IPS-11a (cell line): Measurements from ENCODE around the gene TSPAN14.

Experiments used
- H3K4me3 ChIP-seq: one replicate; pipeline ENCODE4 v1.5.1; 2013; ENCODE audit warnings: low read depth, low read length, control low read depth

The TSPAN14 gene

GRCh38 chr10:80486785-80487420 is 32.8 kb downstream of the TSPAN14 start:
- H3K4me3 ChIP-seq, result no peak overlapping the region

- no peak overlapping the region for H3K4me3 ChIP-seq
Measured at GRCh38 chr10:80487421-80487785, 33.3 kb downstream of the TSPAN14 start.

DNA sequence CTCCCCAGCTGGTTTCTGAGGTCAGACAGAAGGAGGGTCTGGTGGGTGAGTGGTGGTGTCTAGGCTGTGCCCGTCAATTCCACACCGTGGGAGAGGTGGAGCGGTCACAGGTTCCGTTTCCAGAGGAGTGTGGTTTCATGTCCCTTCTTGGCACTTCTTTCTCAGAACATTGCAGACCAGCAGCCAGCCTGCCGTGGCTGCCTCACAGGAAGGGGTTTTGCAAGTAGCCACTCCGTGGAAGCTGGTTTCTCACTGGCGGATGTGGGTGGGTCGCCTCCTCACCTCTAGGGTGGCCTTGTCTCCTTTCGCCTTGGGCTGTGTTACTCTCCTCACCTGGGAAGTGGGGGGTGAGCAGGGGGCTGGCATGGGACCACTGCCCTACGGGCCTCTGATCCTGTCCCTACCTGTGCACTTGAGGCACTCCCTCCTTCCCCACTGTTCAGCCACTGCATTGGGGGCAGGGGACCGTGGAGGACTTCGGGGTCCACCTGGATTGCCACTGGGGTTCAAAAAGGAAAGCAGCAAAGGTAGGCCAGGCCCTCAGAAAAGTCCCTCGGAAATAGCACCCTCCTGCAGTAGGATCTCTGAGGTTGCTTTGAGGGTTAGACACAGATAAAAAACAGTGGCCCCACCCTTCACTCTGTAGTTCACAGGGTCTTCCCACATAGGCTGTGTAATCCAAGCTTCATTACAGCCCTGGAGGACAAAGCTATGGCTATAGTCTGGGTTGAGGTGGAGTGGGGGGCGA is 33.9 kb downstream of the TSPAN14 start:
- no peak overlapping the region for H3K4me3 ChIP-seq

DNA sequence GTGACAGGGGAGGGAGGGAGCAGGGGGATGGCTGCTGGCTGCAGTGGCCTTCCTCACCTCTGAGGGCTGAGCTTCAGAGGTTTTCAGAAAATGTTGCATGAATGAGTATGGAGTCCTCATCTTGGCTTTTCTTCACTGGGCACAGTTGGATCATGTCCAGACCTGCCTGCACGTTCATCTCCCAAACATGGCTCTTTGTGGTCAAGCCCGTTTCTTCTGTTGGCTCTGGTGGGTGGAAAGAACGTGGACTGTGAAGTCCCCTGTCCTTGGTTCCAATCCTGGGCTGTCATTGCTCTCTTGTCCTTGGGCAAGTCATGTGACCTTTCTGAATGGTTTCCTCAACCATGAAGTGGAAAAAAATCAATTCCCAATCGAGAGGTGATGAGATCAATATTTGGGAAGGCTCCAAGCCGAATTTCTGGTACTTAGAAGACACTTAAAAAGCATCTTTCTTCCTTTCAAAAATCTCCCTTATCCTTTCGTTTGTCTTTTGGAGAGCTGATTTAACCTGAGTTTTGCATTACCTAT is 34.5 kb downstream of the TSPAN14 start:
- no peak overlapping the region for H3K4me3 ChIP-seq

DNA sequence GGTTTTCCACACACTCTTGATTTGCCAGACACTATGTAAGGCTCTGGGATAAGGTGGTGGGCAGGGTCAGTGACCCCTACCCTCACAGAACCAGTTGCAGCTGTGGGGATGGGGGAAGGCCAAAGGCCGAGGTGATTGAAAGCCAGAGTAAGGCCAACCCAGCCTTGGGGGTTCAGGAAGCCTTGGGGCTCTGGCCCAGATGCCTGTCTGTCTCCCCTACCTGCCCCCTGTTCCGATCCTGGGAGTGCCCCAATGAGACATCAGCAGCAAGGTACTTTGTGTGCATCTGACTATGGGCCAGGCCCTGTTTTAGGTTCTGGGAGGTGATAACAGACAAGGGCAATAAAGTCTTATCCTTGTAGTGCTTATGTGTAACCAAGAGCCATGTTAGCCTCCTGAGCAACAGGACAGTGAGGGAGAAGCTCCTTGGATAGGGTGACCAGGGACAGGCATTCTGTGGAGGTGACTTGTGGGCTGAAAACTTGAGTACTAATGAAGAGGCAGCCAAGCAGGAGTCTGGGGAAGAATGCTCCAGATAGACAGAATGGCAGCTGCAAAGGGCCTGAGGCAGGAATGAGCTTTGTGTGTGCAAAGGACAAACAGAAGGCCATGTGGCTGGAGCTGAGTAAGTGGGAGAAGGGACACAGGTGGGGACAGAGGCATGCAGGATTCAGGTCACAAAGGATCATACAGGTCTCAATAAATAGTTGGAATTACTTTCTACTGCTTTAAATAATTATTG is 35.4 kb downstream of the TSPAN14 start:
- H3K4me3 ChIP-seq, result no peak overlapping the region

DNA sequence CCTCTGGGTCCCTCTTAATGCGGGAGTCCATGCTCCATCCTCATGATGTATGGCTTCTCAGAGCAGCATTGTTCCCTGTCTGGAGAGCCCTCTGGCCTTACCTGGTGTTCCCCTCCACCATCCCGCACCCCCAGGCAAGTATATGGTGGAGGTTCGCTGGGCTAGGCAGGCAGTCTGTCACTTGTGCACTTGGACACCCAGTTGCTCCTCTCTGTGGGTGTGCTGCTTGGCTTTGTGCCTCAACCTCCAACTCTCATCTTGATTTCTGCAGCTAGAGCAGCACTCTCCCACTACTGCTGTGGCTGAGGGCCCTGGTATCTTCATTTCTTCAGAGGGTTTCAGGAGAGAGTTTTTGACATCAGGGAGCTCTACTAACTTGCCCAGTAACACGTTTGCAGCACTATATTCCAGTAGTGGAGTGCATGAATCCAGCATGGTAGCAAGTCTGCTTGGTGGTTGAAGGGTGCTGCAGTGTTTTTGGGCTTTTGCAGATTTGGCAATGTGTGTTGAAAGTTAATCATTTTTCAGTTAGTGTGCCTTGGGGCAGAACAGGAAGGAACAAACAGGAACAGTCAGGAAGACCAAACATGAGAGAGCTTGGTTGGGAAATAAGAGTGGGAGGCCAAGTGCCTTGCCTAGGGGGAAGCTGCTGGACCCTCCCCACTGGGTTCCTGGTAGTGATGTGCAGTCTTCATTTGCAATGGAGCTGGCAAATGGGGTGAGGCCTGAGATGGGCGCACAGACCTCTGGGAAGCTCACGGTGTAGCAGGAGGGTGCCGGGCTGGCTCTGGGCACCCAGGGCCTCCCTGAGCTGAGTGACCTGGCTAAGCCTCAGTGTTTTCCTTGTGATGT is 37.4 kb downstream of the TSPAN14 start:
- no peak overlapping the region for H3K4me3 ChIP-seq

- H3K4me3 ChIP-seq, result no peak overlapping the region
Measured at GRCh38 chr10:80492848-80493521, 38.9 kb downstream of the TSPAN14 start.

- H3K4me3 ChIP-seq, result no peak overlapping the region
Measured at GRCh38 chr10:80493522-80494051, 39.5 kb downstream of the TSPAN14 start.

- no peak overlapping the region for H3K4me3 ChIP-seq
Measured at GRCh38 chr10:80496555-80497172, 42.6 kb downstream of the TSPAN14 start.

GRCh38 chr10:80497187-80498077 is 43.3 kb downstream of the TSPAN14 start:
- no peak overlapping the region for H3K4me3 ChIP-seq

GRCh38 chr10:80498078-80498832 is 44.1 kb downstream of the TSPAN14 start:
- no peak overlapping the region for H3K4me3 ChIP-seq

DNA sequence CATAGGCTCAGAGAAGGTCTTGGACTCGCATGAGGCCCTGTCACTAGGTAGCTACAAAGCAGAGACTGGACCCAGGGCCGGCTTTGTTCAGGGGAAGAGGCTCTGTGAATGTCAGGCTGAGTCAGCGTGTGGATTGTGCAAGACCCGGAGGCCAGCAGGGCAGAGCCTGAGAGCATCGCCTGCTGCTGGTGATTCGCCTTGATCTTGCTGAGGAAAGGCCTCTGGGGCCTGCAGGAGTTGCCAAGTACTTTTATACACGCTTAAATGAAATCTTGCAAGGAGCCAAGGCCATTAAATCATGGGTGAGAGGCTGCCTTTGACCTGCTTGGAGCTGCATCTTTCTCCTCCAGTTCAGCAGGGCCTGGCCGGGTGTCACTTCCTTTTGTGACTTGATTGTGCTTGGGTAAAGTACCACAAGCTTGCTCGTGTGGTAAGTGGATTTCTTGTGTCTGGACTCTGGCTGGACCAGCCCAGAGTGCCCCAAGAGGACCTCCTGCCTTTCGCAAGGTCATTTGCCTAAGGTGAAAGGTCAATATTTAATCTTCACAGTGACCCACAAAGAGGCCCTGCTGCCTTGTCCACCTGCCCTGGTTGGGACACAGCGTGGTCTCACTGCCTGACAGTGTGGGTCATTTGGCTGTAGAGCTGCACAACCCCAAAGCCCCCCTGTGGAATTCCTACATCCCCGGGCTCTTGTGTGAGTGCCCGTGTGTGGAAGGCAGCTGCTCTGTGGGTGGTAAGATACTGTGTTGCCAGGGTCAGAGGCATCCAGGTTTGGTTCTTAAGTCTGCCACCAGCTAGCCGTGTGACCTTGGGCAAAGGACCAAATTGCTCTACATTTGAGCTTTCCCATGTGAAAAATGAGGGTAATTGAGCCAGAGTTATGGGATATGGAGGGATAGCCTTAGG is 45.0 kb downstream of the TSPAN14 start:
- no peak overlapping the region for H3K4me3 ChIP-seq

DNA sequence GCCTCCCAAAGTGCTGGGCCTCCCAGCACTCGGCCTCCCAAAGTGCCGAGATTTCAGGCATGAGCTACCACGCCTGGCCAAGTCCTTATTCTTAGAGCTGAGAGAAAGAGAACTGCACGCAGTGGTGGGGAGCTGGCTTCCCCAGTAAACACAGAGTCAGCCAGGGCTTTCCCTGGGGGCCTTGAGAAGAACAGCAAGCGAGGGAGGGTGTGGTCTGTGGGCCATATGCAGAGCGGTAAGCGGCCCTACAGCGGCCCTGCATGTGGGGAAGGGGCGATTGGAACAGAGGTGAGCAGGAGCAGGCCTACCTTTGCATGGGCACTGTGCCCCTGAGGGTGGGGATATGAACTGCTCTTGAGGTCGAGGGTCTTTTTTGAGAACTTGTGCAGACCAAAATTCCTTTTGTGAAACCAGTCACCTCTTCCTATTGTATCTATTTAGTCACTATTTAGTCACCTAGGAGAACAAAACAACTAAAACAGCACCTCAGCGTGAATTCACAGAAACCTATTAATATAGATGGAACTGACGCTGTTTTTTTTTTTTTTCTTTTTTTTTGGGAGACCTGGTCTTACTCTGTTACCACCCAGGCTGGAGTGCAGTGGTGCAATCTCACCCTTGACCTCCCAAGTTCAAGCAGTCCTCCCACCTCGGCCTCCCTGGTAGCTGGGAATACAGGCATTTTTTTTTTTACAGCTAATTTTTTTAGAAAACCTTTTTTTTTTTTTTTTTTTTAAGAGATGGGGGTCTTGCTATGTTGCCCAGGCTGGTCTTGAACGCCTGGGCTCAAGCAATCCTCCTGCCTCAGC is 46.7 kb downstream of the TSPAN14 start:
- H3K4me3 ChIP-seq, result no peak overlapping the region

DNA sequence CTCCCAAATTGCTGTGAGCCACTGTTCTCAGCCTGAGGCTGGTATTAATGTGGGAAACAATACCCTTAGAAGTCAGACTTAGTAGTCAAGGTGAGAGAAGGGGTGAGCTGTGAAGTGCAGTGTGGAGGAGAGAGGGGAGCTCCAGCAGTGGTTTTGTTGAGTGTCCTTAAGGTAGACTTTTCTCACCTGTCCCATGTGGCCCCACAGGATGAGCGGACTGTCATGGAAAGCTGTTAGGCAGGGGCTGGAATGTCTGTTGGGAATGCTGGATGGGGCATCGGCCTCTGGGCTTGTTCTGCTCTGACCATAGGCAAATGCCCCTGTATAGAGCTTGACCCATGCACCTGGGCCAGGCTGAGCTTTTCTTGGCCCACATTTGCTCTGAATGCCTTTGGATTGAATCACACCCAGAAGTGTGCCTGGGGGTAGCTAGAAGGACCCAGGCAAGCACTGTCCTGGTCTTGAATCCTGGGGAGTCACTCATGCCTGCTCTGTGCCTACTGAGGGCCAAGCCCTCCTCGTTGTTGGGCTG is 47.3 kb downstream of the TSPAN14 start:
- no peak overlapping the region for H3K4me3 ChIP-seq

- no peak overlapping the region for H3K4me3 ChIP-seq
Measured at GRCh38 chr10:80501913-80502521, 47.9 kb downstream of the TSPAN14 start.
